ENCODE measurements around the gene GKAP1.
"Not testable (repeated sequence)": the region's sequence is repeated elsewhere in the genome, so short reads cannot be mapped to it uniquely, and the experiment has no call there.

Gene GKAP1

GRCh38 chr9:83817356-83818278, at the start of gene GKAP1:
Gene GKAP1 (minus strand): TSS chr9:83817769. CDS start chr9:83806517, 11,252 bp downstream.
- peak; percentile 55 to 60 for DNase-seq (ENCODE audit: low read depth in 2 of 2)

DNA sequence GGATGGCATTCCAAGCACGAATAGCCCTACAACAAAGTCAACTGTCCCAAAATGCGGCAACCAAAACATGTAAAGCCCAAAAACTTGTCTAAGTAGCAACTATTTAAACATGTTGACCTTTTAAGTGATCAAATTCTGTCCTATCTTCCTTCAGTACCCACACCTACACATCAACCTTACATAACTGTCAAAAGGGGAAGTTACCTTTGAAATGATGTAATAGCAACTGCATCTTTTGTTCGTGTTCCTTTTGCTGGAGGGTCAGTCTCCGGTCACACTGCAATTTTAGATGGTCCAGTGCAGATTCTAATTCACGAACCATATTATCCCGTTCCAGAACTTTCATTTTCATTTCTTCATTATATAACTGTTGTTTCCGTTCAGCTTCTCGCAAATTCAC, 32.3 kb upstream of the GKAP1 start:
- DNase-seq (ENCODE audit: low read depth in 2 of 2) = not testable (repeated sequence)

DNA sequence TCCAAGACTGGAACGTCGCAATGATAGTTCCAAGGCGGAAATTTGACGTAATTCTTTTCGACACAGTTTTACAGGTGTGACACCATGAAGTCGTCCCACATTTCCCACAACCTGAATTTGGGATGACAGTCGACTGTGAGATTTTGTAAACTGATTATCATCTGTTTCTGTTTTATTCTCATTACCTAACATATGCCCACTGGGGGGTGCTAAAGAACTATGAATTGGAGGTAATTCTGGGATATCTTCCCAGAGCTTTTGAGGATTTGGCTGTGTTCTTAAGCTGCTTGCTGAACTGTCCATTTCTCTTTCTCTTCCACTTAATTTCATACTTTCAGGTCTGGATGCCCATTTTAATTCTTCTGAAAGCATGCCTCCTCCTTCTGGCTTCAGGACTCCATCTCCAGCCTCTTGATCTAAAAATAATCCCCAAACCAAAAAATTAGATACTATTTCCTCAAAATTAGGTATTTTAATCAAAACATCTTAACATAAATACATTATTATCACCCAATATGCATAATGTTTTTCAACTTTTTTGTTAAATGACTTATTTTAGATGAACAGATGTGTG, 19.6 kb upstream of the GKAP1 start:
- DNase-seq (ENCODE audit: low read depth in 2 of 2) = not testable (repeated sequence)

- DNase-seq (ENCODE audit: low read depth in 2 of 2) = not testable (repeated sequence)
Measured at GRCh38 chr9:83830426-83831071, 13.0 kb upstream of the GKAP1 start.

GRCh38 chr9:83824986-83825623, 7.5 kb upstream of the GKAP1 start:
- not testable (repeated sequence) for DNase-seq (ENCODE audit: low read depth in 2 of 2)

- DNase-seq (ENCODE audit: low read depth in 2 of 2) = peak; percentile 4 to 15
Measured at GRCh38 chr9:83817011-83817355, 586 bp downstream of the GKAP1 start.

GRCh38 chr9:83815120-83815519, 2.4 kb downstream of the GKAP1 start:
- DNase-seq (ENCODE audit: low read depth in 2 of 2) = not testable (repeated sequence)

GRCh38 chr9:83809213-83809612, 8.4 kb downstream of the GKAP1 start:
- DNase-seq (ENCODE audit: low read depth in 2 of 2) = not testable (repeated sequence)

DNA sequence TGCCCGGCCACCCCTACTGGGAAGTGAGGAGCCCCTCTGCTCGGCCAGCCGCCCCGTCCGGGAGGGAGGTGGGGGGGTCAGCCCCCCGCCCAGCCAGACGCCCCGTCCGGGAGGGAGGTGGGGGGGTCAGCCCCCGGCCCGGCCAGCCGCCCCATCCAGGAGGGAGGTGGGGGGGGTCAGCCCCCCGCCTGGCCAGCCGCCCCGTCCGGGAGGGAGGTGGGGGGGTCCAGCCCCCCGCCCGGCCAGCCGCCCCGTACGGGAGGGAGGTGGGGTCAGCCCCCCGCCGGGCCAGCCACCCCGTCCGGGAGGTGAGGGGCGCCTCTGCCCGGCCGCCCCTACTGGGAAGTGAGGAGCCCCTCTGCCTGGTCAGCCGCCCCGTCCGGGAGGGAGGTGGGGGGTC, 13.1 kb downstream of the GKAP1 start:
- DNase-seq (ENCODE audit: low read depth in 2 of 2) = not testable (repeated sequence)

GRCh38 chr9:83803941-83804340, 13.6 kb downstream of the GKAP1 start:
- DNase-seq (ENCODE audit: low read depth in 2 of 2) = not testable (repeated sequence)

- DNase-seq (ENCODE audit: low read depth in 2 of 2) = no peak
Measured at GRCh38 chr9:83800236-83801033, 17.1 kb downstream of the GKAP1 start.

- DNase-seq (ENCODE audit: low read depth in 2 of 2) = no peak
Measured at GRCh38 chr9:83794051-83794450, 23.5 kb downstream of the GKAP1 start.

- no peak for DNase-seq (ENCODE audit: low read depth in 2 of 2)
Measured at GRCh38 chr9:83792746-83793145, 24.8 kb downstream of the GKAP1 start.

DNA sequence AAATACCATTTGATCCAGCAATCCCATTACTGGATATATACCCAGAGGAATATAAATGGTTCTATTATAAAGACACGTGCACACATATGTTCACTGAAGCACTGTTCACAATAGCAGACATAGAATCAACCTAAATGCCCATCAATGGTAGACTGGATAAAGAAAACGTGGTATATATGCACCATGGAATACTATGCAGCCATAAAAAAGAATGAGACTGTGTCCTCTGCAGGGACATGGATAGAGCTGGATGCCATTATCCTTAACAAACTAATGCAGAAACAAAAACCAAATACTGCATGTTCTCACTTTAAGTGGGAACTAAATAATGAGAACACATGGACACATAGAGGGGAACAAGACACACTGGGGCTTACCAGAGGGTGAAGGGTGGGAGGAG, 39.4 kb downstream of the GKAP1 start:
- no peak for DNase-seq (ENCODE audit: low read depth in 2 of 2)

DNA sequence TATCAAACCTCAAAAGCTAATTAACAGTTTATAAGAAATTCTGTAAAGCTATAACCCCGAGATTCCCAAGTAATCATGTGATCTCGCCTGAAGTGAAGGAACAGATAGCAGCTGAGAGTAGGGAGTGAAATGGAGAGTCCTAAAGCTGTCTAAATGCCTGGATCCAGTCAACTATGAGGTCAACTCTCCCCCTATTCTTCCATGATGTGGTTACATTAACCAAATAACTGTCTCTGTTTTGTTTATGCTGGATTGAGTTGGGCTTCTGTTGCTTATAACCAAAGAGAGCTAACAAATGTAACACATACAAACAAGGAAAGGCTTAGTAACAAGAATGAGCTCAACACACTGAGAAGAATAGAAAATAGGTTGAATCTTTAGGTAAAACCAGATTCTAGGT, 41.6 kb downstream of the GKAP1 start:
- no peak for DNase-seq (ENCODE audit: low read depth in 2 of 2)

DNA sequence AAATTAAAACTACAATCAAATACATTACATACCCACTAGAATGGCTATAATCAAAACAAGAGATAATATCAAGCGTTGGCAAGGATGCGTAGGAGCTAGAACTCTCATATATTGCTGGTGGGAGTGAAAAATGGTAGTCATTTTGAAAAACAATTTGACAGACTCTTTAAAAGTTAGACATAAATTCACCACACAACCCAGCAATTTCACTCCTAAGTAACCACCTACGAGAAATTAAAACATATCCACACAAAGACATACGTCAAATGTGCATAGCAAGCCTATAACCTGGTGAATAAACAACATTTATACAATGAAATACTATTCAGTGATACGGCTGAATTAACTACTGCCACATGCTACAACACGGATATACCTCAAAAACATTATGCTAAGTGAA, 44.7 kb downstream of the GKAP1 start:
- no peak for DNase-seq (ENCODE audit: low read depth in 2 of 2)

- DNase-seq (ENCODE audit: low read depth in 2 of 2) = no peak
Measured at GRCh38 chr9:83765376-83765775, 52.2 kb downstream of the GKAP1 start.

GRCh38 chr9:83754383-83754977, 63.1 kb downstream of the GKAP1 start:
- no peak for DNase-seq (ENCODE audit: low read depth in 2 of 2)

DNA sequence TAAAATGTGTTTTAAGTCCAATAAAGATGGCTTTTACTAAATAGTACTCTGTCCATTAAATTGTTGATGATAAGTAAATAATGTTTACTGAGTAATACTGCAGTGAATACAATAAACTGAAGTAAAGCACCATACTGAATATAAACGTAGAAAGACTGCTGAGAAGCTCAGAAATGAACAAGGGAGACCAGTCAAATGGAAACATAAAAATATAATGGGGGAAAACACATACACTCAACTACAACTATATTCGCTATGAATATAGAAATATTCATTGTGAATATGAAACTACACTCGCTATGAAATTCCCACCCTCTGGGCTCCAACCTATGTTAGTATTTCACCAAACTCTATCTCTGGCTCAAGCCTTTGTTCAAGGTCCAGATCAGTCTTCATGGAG, 67.9 kb downstream of the GKAP1 start:
- no peak for DNase-seq (ENCODE audit: low read depth in 2 of 2)

DNA sequence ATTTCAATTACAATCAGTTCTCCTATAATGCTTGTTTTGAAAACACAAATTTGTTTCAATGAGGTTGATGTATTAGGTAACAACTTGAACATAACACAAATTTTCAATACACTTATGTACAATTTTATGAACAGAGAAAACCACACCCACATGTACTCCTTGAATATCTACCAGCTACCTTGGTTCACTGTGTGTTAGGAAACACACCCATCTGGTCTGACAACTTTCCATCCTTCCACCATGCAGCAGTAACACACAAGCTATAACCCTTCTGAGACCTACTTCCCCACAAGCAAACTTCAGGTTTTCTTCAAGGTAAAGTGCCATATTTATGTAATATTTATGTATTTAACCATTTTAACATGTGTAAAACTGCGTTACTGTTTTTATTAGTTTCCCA, 73.4 kb downstream of the GKAP1 start:
- no peak for DNase-seq (ENCODE audit: low read depth in 2 of 2)

DNA sequence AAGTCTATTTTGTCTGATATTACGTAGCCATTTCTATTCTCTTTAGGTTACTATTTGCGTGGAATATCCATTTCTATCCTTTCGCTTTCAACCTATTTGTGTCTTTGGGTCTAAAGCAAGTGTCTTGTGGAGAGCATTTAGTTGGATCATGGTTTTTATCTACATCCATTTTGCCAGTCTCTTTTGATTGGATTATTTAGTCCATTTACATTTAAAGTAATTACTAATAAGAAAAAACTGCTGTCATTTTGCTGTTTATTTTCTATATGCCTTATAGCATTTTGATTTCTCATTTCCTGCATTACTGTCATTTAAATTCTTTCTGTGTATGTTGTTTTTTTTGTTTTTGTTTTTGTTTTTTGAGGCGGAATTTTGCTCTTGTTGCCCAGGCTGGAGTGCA, 83.8 kb downstream of the GKAP1 start:
- DNase-seq (ENCODE audit: low read depth in 2 of 2) = no peak

All from stimulated activated CD8-positive, alpha-beta memory T cell treated with anti-CD3 and anti-CD28 coated beads, Interleukin-15, amount 100 ng/mL, for 48 hours (primary cell).